HepG2 (cell line): ENCODE results near the gene LEMD2. TPM values are rescaled to one million over a fixed set of nuclear protein-coding genes. Genes with fewer than 3 reads are reported as not detected.

Experiments used
- AGO2 ChIP-seq: fragments of 200-400 bp; formaldehyde crosslinking; optimal IDR thresholded peaks from 2 replicates; pipeline ENCODE3; 2017; ENCODE audit warnings: mild to moderate bottlenecking, low read depth, low read length, moderate library complexity
- ATRX ChIP-seq: sonication (generic); formaldehyde crosslinking; IDR thresholded peaks from 2 replicates; pipeline ENCODE4 v1.4.0; 2020; ENCODE audit warnings: missing genetic modification reagents, borderline replicate concordance
- GABPA ChIP-seq, 2 experiments: IDR thresholded peaks; 2 replicates each; pipeline ENCODE4 v1.6.1; 2011 to 2016; ENCODE audit warnings: low read depth in 2 of 2, low read length in 1 of 2, missing biosample characterization in 1 of 2, missing genetic modification characterization in 1 of 2
- GABPB1 ChIP-seq: IDR thresholded peaks from 2 replicates; pipeline ENCODE4 v1.6.1; 2016; ENCODE audit warnings: mild to moderate bottlenecking, missing genetic modification reagents, moderate library complexity, missing compliant biosample characterization
- GATAD2A ChIP-seq: IDR thresholded peaks from 2 replicates; pipeline ENCODE4 v1.6.1; 2016
- HCFC1 ChIP-seq: fragments of 150-350 bp; IDR thresholded peaks from 2 replicates; pipeline ENCODE4 v1.6.1; 2014; ENCODE audit warnings: low read depth, low read length
- HOXA5 ChIP-seq: sonication (generic); formaldehyde crosslinking; IDR thresholded peaks from 2 replicates; pipeline ENCODE4 v1.4.0; 2020; ENCODE audit warnings: missing genetic modification reagents
- HOXA9 ChIP-seq: sonication (generic); formaldehyde crosslinking; IDR thresholded peaks from 2 replicates; pipeline ENCODE4 v1.8.1; 2022; ENCODE audit warnings: missing genetic modification reagents, mild to moderate bottlenecking, moderate library complexity, borderline replicate concordance
- KLF11 ChIP-seq: IDR thresholded peaks from 2 replicates; pipeline ENCODE4 v1.6.1; 2016; ENCODE audit warnings: missing compliant biosample characterization
- KLF16 ChIP-seq, 2 experiments: sonication (generic) in 1 of 2; formaldehyde crosslinking in 1 of 2; IDR thresholded peaks; 2 replicates each; pipeline versions ENCODE4 v1.6.1 to v1.8.0; 2016 to 2023; ENCODE audit warnings: missing genetic modification reagents in 2 of 2, missing compliant biosample characterization in 1 of 2
- LCORL ChIP-seq, 2 experiments: fragments of 450-650 bp in 1 of 2; sonication (generic) in 1 of 2; formaldehyde crosslinking in 1 of 2; IDR thresholded peaks; 2 replicates each; pipeline versions ENCODE4 v1.5.0 to v1.6.1; 2017 to 2020; ENCODE audit warnings: antibody characterized with exemption in 1 of 2, missing genetic modification reagents in 1 of 2
- MED1 ChIP-seq: sonication (generic); formaldehyde crosslinking; IDR thresholded peaks from 2 replicates; pipeline ENCODE4 v1.4.0; 2020; ENCODE audit warnings: missing genetic modification reagents
- MEIS1 ChIP-seq: sonication (generic); formaldehyde crosslinking; IDR thresholded peaks from 2 replicates; pipeline ENCODE4 v1.9.0; 2021; ENCODE audit warnings: mild to moderate bottlenecking, missing genetic modification reagents, moderate library complexity, borderline replicate concordance
- RARA ChIP-seq: IDR thresholded peaks from 2 replicates; pipeline ENCODE4 v1.6.1; 2016; ENCODE audit warnings: missing genetic modification reagents, missing compliant biosample characterization
- RFX1 ChIP-seq: fragments of 450-650 bp; IDR thresholded peaks from 2 replicates; pipeline ENCODE4 v1.6.1; 2017
- TBL1XR1 ChIP-seq: fragments of 150-350 bp; IDR thresholded peaks from 2 replicates; pipeline ENCODE4 v1.6.1; 2014; ENCODE audit warnings: borderline replicate concordance, low read length; ENCODE audit not compliant: partially characterized antibody
- TERF1 ChIP-seq: sonication (generic); formaldehyde crosslinking; IDR thresholded peaks from 2 replicates; pipeline ENCODE4 v1.8.0; 2022; ENCODE audit warnings: mild to moderate bottlenecking, missing genetic modification reagents, moderate library complexity
- THYN1 ChIP-seq: sonication (generic); formaldehyde crosslinking; IDR thresholded peaks from 2 replicates; pipeline ENCODE4 v1.8.1; 2023; ENCODE audit warnings: low read depth, mild to moderate bottlenecking, moderate library complexity, missing genetic modification reagents, borderline replicate concordance
- ZBTB42 ChIP-seq: sonication (generic); formaldehyde crosslinking; IDR thresholded peaks from 2 replicates; pipeline ENCODE4 v1.5.0; 2020; ENCODE audit warnings: mild to moderate bottlenecking, missing genetic modification reagents
- ZFP37 ChIP-seq: sonication (generic); formaldehyde crosslinking; IDR thresholded peaks from 2 replicates; pipeline ENCODE4 v1.4.0; 2020; ENCODE audit warnings: missing genetic modification reagents, borderline replicate concordance
- ZNF160 ChIP-seq: sonication (generic); formaldehyde crosslinking; IDR thresholded peaks from 2 replicates; pipeline ENCODE4 v1.8.0; 2022; ENCODE audit warnings: mild to moderate bottlenecking, inconsistent platforms, missing genetic modification reagents
- ZNF264 ChIP-seq: sonication (generic); formaldehyde crosslinking; IDR thresholded peaks from 2 replicates; pipeline ENCODE4 v1.4.0; 2020; ENCODE audit warnings: missing genetic modification reagents
- ZNF567 ChIP-seq: sonication (generic); formaldehyde crosslinking; IDR thresholded peaks from 2 replicates; pipeline ENCODE4 v1.8.1; 2023; ENCODE audit warnings: mild to moderate bottlenecking, missing genetic modification reagents, borderline replicate concordance
- ZNF672 ChIP-seq: sonication (generic); formaldehyde crosslinking; IDR thresholded peaks from 2 replicates; pipeline ENCODE4 v1.8.1; 2022; ENCODE audit warnings: missing genetic modification reagents
- ZNF841 ChIP-seq: sonication (generic); formaldehyde crosslinking; IDR thresholded peaks from 2 replicates; pipeline ENCODE4 v1.8.1; 2023; ENCODE audit warnings: missing genetic modification reagents, borderline replicate concordance
- polyA plus RNA-seq, 8 experiments: library from polyadenylated mRNA; depleted of rRNA in 3 of 8; stranded (reverse) in 7 of 8; unstranded in 1 of 8; fragments of >200 nt; fragmentation: Illumina TruSeq in 4 of 8; extraction: Trizol in 4 of 8; gene quantifications; 2 replicates each; pipeline versions ENCODE4 v1.2.1 to v1.2.3, GENCODE V29; 2011 to 2016; ENCODE audit warnings: low read depth in 4 of 8, missing spikeins in 1 of 8, mixed read lengths in 1 of 8; ENCODE audit not compliant: insufficient read depth in 1 of 8
- total RNA-seq, 5 experiments: library from RNA; depleted of rRNA; stranded (reverse); fragments of >200 nt; fragmentation: Illumina TruSeq; extraction: Trizol; gene quantifications; 2 replicates each; pipeline ENCODE4 v1.2.3, GENCODE V29; 2016; ENCODE audit warnings: low read depth in 1 of 5
- TF ChIP-seq, protein P1 (sequence below): sonication (generic); formaldehyde crosslinking; IDR thresholded peaks from 2 replicates; pipeline ENCODE4 v1.4.0; 2020; ENCODE audit warnings: missing genetic modification reagents, mild to moderate bottlenecking, borderline replicate concordance

LEMD2 gene
- total and polyA plus RNA-seq, 2 of the 13 experiments (the other 11 are each of a cell fraction or from before 2014, with no cell fraction given) = 45.2 to 62.9 TPM

- TF ChIP-seq GABPB1 (CRISPR knock-in tag) (no peak; the same call in 1 of the 2 replicates), ZBTB42 (CRISPR knock-in tag) (no peak), ZFP37 (CRISPR knock-in tag) (no peak), HCFC1 (no peak), HOXA5 (CRISPR knock-in tag) (no peak), MEIS1 (CRISPR knock-in tag) (no peak), THYN1 (CRISPR knock-in tag) (no peak), AGO2 (no peak), ZNF567 (CRISPR knock-in tag) (no peak), ZNF841 (CRISPR knock-in tag) (no peak), GATAD2A (peak; percentile 68), LCORL (IDR thresholded peaks at IDR 0.05) (no peak), LCORL (CRISPR knock-in tag; IDR thresholded peaks at IDR 0.05) (no peak), ZNF672 (CRISPR knock-in tag) (no peak), ATRX (CRISPR knock-in tag) (no peak), TERF1 (CRISPR knock-in tag) (no peak), ZNF264 (CRISPR knock-in tag) (no peak), GABPA (IDR thresholded peaks at IDR 0.05; ENCODE audit: low read depth, low read length) (no peak), GABPA (CRISPR knock-in tag; IDR thresholded peaks at IDR 0.05; ENCODE audit: low read depth) (no peak), KLF11 (CRISPR knock-in tag) (no peak), KLF16 (CRISPR knock-in tag; IDR thresholded peaks at IDR 0.05) (no peak), TBL1XR1 (no peak), RARA (CRISPR knock-in tag) (peak; percentile 55), ZNF160 (no peak), MED1 (CRISPR knock-in tag) (no peak), HOXA9 (CRISPR knock-in tag) (no peak), RFX1 (no peak)
- TF ChIP-seq, protein P1, sequence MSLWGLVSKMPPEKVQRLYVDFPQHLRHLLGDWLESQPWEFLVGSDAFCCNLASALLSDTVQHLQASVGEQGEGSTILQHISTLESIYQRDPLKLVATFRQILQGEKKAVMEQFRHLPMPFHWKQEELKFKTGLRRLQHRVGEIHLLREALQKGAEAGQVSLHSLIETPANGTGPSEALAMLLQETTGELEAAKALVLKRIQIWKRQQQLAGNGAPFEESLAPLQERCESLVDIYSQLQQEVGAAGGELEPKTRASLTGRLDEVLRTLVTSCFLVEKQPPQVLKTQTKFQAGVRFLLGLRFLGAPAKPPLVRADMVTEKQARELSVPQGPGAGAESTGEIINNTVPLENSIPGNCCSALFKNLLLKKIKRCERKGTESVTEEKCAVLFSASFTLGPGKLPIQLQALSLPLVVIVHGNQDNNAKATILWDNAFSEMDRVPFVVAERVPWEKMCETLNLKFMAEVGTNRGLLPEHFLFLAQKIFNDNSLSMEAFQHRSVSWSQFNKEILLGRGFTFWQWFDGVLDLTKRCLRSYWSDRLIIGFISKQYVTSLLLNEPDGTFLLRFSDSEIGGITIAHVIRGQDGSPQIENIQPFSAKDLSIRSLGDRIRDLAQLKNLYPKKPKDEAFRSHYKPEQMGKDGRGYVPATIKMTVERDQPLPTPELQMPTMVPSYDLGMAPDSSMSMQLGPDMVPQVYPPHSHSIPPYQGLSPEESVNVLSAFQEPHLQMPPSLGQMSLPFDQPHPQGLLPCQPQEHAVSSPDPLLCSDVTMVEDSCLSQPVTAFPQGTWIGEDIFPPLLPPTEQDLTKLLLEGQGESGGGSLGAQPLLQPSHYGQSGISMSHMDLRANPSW (CRISPR knock-in tag) = no peak
Observed at GRCh38 chr6:33744001-33744848, 44.7 kb downstream of the LEMD2 start (continued).
